ENCODE measurements around the gene NHERF1.
A peak's percentile ranks its signal among the peaks of the same experiment; 100 is the strongest.

Gene NHERF1

DNA sequence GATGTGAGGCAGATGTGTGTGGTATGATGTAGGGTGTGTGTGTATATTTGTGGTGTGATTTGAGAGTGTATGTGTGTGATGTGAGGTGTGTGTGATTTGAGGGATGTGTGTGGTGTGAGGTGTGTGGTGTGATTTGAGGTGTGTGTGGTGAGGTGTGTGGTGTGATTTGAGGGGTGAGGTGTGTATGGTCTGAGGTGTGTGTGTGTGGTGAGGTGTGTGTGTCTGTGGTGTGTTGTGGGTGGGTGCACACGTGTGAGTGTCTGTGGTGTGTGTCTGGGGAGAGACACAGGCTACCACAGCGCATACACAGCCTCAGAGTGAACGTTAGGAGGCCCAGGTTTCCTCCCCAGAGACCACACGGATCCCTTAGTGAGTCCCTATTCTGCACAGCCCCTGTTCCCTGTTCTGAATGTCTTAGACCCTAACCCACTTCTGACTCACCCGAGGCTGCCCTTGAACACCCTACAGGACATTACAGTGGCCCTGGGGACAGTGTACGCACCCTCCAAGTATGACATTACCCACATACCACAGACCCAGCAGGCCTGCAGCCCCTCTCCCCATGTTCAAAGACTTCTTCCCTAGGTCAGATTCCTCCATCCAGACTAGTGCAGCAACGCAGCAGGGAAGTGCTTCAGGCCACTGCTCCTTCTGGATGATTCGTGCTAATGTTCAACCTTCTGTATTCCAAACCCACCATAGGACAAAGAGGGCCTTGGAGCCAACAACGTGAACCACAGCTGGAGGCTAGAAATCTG lies 14.9 kb upstream of the NHERF1 start:
- no peak for DNase-seq

DNA sequence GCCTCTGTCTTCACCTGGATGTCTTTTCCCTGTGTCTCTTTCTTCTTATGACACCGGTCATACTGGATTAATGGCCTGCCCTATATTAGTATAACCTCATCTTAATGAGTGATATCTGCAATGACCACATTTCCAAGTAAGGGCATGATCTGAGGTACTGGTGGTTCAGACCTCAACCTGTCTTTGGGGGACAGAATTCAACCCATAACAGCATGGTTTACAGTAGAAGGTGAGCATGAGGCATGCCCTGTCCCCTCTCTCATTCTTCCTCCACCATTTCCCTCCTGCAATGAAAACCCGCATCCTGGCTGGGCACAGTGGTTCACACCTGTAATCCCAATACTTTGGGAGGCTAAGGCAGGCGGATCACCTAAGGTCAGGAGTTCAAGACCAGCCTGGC lies 14.2 kb upstream of the NHERF1 start:
- no peak for DNase-seq

DNA sequence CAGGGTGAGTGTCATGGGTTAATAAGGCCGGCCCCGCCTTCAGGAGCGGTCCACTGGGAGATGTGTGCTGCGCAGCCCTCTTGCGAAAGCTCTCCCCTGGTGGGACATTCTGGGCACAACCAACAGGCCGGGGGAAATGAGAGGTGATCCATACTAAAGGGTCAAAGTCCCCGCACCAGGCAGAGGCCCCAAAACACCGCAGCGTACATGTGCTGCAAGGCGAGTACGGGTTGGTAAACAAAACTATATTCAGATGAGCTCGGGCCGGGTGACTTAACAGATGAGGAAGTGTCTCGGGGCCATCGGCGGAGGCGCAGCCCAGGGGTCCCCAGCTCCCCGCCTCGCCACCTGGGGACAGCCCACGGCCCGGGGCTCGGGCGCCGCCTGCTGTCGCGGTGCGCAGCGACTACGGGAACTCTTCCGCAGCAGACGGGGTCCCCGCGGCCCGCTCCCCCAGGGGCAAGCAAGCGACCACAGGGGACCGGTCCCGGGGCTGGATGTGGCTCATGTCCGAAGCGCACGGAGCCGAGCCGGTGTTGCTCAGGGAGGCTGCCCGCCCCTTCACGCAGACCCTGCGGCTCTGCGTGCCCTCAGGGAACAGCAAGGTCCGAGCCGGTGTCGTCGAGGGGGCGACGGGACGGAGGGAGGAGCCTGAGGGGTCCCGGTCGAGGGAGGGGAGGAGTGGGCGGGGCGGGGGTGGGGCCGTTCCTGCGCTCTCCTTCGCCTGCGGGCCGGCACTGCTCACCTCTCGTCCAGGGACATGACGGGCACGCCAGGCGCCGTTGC lies 11.7 kb upstream of the NHERF1 start, which contains the start of gene RAB37:
Gene RAB37, plus strand, starts transcription at position 744 of the 786 bp plus-strand sequence. Its CDS starts 17 bp downstream, at position 761.
- DNase-seq = no peak

DNA sequence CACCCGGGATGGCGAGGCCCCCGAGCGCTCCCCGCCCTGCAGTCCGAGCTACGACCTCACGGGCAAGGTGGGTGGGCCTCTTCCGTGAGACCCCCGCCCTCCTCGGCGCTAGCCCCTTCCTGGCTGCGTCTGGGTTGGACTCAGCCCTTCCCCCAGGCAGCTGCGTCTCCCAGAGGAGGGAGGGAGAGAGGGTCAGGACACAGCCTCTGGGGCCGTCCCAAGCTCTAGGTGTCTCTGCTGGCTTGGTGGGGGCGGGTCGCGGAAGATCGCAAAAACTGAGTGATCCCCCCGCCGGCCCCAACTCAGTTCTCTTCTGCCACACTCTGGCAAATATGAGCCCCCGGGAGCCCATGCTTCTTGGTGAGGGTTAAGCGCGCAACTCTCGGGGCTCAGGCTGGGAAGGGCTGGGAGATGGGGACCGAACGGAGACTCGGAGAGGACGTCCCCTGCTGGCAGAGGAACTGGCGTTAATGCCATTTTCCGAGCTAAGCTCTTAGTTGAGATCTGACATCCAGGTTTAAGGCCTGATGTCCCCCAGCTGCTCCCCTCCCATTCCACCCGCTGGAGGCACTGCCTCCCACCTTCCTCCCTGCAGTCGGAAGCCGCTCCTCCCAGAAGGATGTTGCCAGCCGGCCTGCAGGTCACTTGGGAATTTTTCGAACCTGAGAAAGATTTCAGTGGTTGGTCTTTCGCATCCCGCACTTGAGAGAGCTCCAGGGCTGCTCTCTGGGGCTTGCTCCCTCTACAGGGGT lies 11.0 kb upstream of the NHERF1 start:
- DNase-seq = peak; percentile 11

DNA sequence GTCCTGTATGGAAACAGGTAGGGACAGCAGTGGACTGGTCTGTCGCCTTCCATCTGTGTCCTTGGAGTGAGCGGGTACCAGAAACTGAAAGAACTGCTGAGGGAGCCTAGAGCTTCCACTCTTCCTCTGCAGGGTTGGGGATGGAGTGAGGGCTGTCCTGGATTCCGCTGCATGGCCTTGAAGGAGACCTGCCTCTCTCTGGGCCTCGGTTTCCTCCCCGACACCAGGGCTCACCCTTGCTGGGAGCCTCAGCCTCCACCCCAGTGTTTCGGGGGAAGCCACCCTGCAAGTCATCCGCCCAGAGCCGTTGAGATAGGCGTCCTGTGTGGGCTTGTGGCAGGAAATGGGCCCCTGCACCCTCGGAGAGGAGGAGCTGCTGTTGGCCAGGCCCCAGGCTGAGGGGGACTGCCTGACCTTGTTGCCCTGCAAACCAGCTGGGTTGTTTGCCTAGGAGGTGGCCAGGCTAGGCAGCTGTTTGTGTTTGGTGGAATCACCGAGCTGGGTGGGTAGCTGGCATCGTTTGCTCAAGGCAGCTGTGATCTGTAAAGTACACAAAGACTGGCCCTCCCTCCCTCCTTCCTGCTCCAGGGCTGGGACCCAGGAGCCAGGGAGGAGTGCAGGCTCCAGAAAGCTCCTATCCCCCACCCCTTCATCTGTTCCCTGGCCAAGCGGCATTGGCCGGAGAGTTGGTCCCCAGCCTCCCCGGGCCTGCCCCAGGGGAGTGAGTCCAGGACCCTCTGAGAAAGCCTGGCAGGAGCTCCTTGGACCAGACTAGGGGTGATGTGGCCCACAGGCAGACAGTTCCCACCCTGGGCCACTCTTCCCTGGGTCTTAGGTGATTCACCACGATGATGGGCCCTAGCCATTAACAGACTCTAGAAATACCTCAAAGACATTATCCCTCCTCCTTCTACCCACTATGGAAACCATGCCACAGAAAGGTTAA lies 10.1 kb upstream of the NHERF1 start:
- DNase-seq = no peak

DNA sequence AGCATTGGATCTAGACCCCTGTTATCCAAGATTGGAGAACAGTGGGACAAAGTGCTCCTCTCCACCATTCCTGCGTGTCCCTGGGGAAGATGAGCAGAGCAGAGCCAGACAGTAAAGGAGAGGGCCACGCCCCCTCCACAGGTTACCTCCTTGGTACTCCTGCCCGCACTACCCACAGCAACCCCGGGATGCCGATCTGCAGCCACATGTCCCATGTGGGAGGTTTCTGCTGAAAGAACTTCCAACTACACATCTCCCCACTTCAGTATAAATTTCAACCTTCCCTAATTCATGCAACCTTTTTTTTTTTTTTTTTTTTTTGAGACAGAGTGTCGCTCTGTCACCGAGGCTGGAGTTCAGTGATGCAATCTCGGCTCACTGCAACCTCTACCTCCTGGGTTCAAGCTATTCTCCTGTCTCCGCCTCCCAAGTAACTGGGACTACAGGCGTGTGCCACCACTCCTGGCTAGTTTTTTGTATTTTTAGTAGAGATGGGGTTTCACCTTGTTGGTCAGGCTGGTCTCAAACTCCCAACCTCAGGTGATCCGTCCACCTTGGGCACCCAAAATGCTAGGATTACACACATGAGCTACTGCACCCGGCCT lies 9.1 kb upstream of the NHERF1 start:
- no peak for DNase-seq

DNA sequence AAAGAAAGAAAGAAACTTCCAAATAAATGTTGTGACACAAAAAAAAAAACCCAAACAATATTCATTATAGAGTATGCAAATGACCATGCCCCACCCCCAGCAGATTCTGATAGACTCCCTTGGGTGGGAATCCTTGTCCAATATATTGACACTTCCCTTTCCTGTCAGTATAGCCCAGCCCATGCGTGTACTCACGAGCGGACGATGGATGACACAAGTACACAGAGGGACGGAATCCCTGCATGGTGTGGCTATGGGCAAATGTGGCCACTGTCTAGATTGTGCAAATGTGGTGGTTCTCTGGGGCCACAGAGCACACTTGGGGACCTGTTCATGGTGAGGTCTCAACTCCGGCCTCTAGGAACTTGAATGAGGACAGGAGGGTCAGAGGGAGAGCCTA lies 8.3 kb upstream of the NHERF1 start:
- DNase-seq = no peak

DNA sequence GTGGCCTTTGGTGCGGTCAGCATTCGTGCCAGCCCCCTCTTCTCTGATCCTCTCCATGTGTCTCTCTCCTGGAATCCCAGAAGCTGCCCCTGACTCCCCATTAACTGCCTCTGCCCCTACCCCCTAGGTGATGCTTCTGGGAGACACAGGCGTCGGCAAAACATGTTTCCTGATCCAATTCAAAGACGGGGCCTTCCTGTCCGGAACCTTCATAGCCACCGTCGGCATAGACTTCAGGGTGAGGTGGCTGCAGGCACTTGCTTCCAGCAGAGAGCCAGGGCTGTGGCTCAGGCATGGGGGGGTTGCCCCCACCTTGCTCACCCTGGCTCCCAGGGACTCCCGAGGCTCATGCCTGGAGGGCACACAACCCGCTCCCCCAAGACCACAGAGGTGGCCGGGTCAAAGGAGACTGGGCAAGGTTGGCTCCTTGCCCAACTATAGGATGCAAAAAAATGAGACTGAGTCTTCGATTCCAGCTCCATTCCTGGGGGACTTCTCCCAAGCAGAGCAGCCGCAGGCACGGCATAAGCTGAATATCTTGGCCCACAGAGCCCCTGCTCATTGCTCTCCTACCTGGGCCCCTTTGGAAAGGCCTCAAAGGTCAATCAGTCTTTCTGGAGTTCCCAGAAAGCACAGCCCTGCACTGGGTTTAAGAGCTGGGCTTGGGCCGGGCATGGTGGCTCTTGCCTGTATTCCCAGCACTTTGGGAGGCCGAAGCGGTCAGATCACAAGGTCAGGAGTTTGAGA lies 7.6 kb upstream of the NHERF1 start:
- DNase-seq = no peak

DNA sequence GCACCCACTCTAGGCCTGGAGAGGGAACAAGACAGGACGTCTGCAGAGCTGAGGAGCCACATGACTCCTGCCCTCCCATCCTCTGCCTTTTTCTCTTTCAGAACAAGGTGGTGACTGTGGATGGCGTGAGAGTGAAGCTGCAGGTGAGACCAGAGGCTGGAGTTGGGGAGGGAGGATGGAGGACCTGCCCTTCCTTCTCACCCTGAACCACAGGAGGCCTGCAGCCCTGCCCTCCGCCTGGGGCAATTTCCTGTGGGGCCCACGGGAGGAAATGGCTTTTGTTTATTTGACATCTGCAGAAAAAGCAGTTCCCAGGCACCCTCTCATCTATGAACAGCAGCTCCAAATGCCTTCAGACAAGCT lies 6.3 kb upstream of the NHERF1 start:
- no peak for DNase-seq

DNA sequence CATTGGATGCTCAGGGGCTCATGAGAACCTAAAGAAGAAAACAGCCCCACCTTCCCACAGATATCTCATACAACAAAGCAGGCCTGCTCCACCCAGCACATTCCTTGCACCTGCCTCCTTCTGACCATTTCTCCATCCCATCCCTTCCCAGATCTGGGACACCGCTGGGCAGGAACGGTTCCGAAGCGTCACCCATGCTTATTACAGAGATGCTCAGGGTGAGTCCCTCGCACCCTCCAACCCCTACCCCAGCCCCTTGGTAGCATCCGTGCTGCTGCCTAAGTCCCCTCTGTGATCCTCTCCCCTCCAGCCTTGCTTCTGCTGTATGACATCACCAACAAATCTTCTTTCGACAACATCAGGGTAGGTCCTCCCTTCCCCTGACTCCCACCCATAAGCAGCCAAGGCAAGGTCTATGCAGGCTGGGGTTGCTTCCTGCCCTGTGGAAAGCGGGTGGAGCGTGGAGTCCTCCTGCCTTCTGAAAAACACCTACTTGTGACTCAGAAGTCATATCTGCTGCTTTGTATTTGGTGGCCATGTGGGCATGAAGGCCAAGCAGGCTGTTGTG lies 5.4 kb upstream of the NHERF1 start:
- DNase-seq = no peak

DNA sequence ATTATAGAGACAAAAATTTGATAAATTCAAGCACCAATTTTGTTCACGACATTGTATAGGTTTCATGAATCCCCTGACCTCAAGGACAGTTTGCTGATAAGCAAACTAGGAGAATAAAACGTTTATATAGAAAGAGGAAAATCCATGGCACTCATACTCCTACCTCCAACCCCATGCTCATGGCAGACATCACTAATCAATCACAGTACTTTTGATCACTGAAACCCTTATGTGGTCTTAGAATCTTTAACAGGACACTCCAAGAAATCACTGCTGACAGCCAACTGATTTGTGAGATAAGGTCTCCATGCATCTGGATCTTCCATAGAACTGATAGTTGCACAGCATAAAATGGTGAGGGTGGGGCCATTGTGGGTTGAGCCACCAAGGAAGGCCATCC lies 4.7 kb upstream of the NHERF1 start:
- DNase-seq = no peak

DNA sequence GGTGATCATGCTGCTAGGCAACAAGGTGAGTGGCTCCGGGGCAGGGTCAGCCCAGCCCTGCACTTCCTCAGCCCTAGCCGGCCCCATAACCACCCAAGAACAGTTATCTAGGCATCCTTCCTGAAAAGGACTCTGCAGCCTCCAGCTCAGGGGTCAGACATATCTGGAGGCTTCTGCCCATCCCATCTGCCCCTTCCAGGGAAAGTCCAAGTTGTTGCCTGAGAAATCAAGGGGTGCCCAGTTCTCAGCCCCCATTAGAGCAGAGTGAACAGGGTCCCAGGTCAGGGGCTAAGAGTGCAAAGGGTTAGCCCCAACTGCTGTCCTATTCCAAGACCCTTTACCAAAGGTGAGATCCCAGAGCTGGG lies 4.1 kb upstream of the NHERF1 start:
- no peak for DNase-seq

DNA sequence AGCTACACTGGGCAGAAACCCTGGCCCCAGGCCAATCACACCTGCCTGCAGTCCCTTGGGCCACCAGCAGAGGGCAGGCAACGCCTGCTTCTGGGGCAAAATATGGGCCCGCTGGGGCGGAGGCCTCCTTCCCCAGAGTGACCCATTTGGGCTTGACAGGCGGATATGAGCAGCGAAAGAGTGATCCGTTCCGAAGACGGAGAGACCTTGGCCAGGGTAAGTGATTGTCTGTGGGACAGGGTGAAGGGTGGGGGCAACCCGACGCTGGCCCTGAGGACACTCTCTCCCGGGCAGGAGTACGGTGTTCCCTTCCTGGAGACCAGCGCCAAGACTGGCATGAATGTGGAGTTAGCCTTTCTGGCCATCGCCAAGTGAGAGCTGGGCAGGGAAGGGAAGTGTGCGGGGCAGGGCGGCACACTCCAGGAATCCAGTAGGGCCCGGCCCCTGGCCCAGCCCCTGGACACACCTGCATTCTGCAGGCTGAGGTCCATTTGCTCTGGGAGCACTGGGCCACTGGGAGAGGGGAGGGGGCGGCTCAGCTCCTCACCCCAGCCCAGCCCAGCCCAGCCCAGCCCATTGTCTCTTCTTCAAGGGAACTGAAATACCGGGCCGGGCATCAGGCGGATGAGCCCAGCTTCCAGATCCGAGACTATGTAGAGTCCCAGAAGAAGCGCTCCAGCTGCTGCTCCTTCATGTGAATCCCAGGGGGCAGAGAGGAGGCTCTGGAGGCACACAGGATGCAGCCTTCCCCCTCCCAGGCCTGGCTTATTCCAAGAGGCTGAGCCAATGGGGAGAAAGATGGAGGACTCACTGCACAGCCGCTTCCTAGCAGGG lies 3.5 kb upstream of the NHERF1 start:
- DNase-seq = peak; percentile 4

DNA sequence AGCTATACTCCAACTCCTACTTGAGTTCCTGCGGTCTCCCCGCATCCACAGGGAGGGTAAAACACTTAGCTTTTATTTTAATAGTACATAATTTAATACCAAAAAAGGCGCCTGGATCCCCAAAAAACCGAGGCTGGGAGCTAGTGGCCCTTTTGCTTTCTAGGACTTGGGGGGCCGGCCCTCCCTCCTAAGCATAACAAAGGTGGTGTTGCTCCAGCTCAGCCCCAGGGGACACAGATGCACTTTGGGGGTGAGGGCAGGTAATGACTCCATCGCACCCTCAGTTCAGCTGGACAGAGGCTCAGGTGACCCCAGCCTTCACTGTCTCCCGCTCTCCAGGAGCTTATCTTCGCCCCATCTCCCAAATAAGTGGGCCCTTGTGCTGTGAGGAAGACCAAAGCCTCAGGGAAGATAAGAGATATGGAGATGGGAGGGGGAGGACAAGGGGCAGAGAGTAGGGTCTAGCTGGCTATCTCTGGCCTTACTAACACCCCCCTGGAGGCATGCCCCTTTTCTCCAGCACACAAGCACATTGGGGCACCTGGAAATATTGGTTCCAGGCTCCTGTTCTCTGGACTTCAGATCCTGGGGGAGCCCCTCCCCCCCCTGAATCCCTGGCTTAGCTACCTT lies 2.8 kb upstream of the NHERF1 start:
- no peak for DNase-seq

DNA sequence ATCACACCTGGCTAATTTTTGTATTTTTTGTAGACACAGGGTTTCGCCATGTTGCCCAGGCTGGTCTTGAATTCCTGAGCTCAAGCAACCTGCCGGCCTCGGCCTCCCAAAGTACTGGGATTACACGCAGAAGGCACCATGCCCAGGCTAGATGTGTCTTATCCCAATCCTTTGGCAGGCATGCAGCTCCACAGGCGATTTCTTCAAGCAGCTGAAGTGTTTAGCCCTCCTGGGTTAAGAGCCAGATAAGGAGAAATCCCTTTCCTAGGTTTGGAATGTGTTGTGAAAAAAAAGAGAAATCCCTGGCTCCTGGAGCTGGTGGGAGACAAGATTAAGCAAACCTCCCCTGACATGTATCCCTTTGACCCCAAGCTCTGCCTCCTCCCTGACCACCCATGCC lies 2.1 kb upstream of the NHERF1 start:
- no peak for DNase-seq

DNA sequence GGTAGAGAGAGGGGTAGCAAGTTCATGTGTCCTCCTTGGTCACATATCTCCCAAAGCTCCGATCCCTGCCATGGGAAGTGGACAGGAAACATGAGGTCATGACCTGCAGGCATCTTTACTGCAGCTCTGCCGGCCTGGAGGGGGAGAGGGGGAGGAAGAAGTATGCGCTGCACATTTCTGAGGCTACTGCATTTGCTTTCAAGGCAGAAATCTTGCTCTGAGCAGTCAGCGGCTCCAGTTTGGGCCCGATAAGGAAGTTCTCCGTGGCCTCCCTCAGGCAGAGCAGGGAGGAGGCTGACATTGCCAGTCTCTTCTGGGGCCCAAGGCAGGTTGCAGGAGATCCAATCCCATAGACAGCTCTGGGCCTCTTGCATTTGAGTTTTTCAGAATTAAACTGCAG lies 1.5 kb upstream of the NHERF1 start:
- DNase-seq = no peak

DNA sequence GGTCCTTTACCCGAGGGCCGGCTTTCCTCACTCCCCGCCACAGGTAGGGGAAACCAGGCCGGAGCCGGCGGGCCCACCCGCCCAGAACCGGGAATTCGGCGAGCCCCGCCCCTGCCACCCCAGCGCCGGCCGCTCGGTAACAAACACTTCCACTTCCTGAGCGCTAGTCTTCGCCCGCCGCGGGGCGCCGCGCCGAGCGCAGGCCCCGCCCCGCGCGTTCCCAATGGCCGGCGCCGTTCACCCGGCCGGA lies 224 bp upstream of the NHERF1 start:
- no peak for DNase-seq

DNA sequence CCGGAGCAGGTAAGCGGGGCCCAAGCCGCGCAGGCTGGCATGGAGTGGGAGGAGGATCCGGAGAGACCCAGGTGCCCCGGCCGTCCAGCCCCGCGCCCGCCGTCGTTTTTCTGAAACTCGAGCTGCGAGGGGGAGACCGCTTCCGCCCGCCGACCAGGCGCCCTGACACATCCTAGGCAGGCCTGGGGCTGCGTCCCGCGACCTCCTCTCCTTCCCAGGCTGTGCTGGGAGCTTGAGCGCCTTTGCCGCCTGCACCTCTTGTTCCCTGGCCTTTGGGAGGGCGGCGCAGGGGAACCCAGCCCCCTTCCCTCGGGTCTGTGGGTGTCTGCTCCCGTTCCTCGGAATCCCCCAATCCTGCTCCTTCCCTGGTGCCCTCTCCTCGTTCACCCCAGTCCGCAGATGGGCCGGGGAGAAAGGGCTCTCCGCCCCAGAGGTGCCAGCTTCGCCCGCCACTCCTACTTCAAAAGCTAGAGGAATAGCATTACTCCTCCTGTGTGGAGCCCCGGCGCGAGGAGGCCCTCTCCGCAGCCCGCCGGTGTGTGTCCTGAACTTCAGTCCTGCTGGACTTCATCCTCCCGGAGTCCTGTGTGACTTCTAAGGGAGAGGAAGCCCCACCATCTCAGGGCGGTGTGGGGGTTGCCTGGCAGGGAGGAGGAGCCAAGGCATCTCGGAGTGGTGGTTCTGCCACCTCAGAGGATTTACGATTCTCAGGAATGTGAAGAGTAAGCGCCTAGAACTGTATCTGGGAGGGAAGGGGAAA lies 1.0 kb downstream of the NHERF1 start:
- DNase-seq = no peak

DNA sequence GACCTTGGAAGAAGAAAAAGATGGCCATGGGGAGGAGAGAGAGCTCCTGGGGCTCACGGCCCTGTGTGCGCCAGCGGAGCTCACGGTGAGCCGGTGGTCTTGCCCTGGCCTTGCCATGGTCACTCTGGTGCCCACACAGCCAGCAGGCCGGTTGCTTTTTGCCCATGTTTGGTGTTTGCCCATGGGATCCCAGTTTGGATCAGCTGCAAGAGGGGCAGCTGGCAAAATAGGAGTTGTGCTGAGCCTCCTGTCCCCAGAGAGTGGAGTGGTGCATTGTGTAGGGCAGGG lies 1.6 kb downstream of the NHERF1 start:
- DNase-seq = no peak

Data from NCI-H1105 (cell line).